ENCODE results near the gene CACNA1G.

The CACNA1G gene

DNA sequence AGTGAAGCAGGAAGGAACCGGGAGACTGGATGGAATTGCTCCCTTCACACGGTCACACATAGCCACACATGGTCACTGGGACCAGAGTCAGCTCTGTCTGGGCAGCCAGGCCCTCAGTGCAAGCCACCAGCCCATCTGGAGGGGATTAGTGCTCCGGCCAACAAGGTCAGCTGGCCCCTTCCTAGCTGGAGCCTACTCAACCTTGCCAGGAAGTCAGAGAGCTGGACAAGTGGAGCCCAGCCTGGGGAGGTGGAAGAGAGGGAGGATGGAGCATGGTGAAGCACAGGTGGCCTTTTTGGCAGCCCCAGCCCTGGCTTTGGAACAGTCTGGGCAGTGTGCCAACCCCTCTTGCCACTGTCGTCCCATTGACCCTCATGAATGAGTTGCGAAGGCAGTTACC is 3.7 kb upstream of the CACNA1G start:
- no peak overlapping the region for H3K4me3 ChIP-seq (ENCODE audit: severe bottlenecking)
- H3K9me3 ChIP-seq (ENCODE audit: severe bottlenecking), result no peaks in the 10 kb centered on the region
- no peak for ATAC-seq (ENCODE audit: low read depth)
- H3K27ac ChIP-seq (ENCODE audit: poor library complexity, severe bottlenecking), result no peak overlapping the region
- H3K4me1 ChIP-seq (ENCODE audit: insufficient read depth, poor library complexity, severe bottlenecking), result no peaks in the 10 kb centered on the region
- TF ChIP-seq, protein P1, sequence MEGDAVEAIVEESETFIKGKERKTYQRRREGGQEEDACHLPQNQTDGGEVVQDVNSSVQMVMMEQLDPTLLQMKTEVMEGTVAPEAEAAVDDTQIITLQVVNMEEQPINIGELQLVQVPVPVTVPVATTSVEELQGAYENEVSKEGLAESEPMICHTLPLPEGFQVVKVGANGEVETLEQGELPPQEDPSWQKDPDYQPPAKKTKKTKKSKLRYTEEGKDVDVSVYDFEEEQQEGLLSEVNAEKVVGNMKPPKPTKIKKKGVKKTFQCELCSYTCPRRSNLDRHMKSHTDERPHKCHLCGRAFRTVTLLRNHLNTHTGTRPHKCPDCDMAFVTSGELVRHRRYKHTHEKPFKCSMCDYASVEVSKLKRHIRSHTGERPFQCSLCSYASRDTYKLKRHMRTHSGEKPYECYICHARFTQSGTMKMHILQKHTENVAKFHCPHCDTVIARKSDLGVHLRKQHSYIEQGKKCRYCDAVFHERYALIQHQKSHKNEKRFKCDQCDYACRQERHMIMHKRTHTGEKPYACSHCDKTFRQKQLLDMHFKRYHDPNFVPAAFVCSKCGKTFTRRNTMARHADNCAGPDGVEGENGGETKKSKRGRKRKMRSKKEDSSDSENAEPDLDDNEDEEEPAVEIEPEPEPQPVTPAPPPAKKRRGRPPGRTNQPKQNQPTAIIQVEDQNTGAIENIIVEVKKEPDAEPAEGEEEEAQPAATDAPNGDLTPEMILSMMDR (IDR thresholded peaks at IDR 0.05; ENCODE audit: poor library complexity, severe bottlenecking), result no peak
- H3K36me3 ChIP-seq (ENCODE audit: low read depth), result no peaks in the 10 kb centered on the region; the same call in 1 of the 2 replicates
- peaks cover 17% of the 10 kb centered on the region for H3K27me3 ChIP-seq (ENCODE audit: insufficient read depth, poor library complexity, severe bottlenecking)
- no peak for DNase-seq (ENCODE audit: low spot score)

DNA sequence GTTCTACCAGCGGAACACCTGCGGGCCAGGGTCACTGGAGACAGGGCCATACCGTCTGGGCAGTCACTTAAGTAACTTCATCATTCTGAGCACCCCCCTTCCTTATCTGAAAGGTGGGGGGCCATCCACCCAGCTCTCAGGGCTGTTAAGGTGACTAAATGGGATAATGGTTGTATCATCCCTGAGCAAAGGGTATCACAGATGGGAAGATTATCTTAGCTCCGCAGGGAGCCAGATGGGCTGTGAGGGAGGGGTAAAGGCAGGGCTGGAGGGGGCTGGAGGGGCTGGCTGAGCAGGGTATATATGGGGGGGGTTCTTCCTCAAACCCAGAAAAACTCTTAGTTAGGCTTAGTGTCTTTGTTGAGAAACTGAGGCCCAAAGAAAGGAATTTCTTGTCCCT is 2.9 kb upstream of the CACNA1G start:
- ATAC-seq (ENCODE audit: low read depth), result no peak

DNA sequence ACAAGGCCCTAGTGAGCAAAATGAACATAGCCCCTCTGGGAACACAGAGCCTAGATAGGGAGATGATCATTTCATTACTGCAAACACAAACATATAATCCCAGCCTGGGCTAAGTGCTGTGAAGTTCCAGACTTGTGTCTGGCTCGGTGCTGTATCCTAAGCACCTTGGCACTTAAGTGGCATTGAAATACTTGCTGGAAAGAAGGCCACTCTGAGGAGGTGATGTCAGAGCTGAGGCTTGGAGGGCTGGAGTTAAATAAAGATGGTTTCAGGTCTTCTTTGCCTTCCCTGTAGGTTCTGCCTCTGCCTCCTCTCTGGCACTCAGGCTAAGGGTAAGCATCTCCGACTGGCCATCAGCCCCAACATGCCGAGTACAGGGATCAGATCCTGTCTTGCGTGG is 2.4 kb upstream of the CACNA1G start:
- no peak for DNase-seq (ENCODE audit: low spot score)
- no peaks in the 10 kb centered on the region for H3K36me3 ChIP-seq (ENCODE audit: low read depth)

More for the DNA sequence above, 2.9 kb upstream of the CACNA1G start:
- TF ChIP-seq, protein P1 (IDR thresholded peaks at IDR 0.05; ENCODE audit: poor library complexity, severe bottlenecking), result no peak
- no peaks in the 10 kb centered on the region for H3K4me1 ChIP-seq (ENCODE audit: insufficient read depth, poor library complexity, severe bottlenecking)
- no peaks in the 10 kb centered on the region for H3K36me3 ChIP-seq (ENCODE audit: low read depth)
- no peak overlapping the region for H3K4me3 ChIP-seq (ENCODE audit: severe bottlenecking)
- no peak for DNase-seq (ENCODE audit: low spot score)
- peaks cover 23% of the 10 kb centered on the region for H3K27me3 ChIP-seq (ENCODE audit: insufficient read depth, poor library complexity, severe bottlenecking)
- H3K27ac ChIP-seq (ENCODE audit: poor library complexity, severe bottlenecking), result no peak overlapping the region
- H3K9me3 ChIP-seq (ENCODE audit: severe bottlenecking), result no peaks in the 10 kb centered on the region

DNA sequence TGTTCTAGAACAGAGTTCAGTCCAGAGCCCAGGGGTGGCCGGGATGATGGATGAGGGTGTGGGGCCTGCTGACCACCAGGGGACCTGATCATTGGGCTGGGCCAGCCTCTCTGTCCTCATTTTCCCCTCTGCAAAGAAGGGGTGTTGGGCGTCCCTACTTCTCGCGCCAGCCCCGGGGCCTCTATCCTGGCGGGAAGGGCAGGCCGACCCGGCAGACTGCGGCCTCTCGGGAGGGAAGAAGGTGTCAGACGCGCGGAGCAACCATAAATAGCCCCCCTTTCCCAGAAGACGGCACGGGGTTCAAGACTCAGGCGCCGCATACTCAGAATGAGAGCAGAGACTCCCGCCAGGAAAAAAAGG is 2.0 kb upstream of the CACNA1G start:
- Histone ChIP-seq H3K9me3 (ENCODE audit: severe bottlenecking) (no peaks in the 10 kb centered on the region), H3K4me3 (ENCODE audit: severe bottlenecking) (no peak overlapping the region), H3K27ac (ENCODE audit: poor library complexity, severe bottlenecking) (no peak overlapping the region), H3K4me1 (ENCODE audit: insufficient read depth, poor library complexity, severe bottlenecking) (no peaks in the 10 kb centered on the region), H3K27me3 (ENCODE audit: insufficient read depth, poor library complexity, severe bottlenecking) (peaks cover 33% of the 10 kb centered on the region), H3K36me3 (ENCODE audit: low read depth) (no peaks in the 10 kb centered on the region)
- no peak for ATAC-seq (ENCODE audit: low read depth)
- no peak for DNase-seq (ENCODE audit: low spot score)
- TF ChIP-seq, protein P1 (IDR thresholded peaks at IDR 0.05; ENCODE audit: poor library complexity, severe bottlenecking), result no peak

More for the DNA sequence above, 2.4 kb upstream of the CACNA1G start:
- H3K4me1 ChIP-seq (ENCODE audit: insufficient read depth, poor library complexity, severe bottlenecking), result no peaks in the 10 kb centered on the region
- H3K27me3 ChIP-seq (ENCODE audit: insufficient read depth, poor library complexity, severe bottlenecking), result peaks cover 28% of the 10 kb centered on the region
- H3K4me3 ChIP-seq (ENCODE audit: severe bottlenecking), result no peak overlapping the region
- no peak overlapping the region for H3K27ac ChIP-seq (ENCODE audit: poor library complexity, severe bottlenecking)
- no peak for ATAC-seq (ENCODE audit: low read depth)
- no peaks in the 10 kb centered on the region for H3K9me3 ChIP-seq (ENCODE audit: severe bottlenecking)
- TF ChIP-seq, protein P1 (IDR thresholded peaks at IDR 0.05; ENCODE audit: poor library complexity, severe bottlenecking), result no peak

DNA sequence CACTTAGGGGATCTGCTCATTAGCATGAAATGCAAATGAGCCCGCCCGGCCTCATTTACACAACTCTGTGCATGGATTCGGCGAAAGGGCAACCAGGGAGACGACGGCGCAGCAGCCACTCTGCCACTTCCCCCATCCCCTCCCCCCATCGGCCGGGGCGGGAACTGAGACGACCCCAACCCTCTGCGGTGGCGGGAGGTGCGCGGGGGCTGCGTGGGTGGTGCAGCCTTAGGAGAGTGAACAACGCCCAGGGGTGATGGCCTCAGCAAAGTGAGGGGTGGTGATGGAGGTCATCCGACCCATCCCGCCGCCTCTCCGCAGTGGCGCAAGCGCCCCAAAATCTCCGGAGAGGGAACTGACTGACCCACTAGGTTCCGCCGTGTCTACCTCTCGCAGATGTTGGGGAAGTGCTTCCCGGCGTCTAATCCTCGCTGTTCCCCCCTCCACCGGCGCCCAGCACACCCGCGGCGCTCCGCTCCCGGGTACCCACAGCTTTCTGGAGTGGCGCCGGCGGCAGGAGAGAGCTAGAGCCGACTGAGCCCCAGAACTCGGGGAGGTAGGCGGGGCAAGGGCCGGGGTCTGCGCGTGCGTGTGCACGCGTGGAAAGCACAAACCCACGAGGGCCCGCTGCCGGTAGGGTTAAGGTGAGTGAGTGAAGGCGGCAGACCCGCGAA is 1.4 kb upstream of the CACNA1G start:
- Histone ChIP-seq H3K9me3 (ENCODE audit: severe bottlenecking) (no peaks in the 10 kb centered on the region), H3K4me1 (ENCODE audit: insufficient read depth, poor library complexity, severe bottlenecking) (no peaks in the 10 kb centered on the region), H3K27me3 (ENCODE audit: insufficient read depth, poor library complexity, severe bottlenecking) (peaks cover 35% of the 10 kb centered on the region), H3K36me3 (ENCODE audit: low read depth) (no peaks in the 10 kb centered on the region), H3K4me3 (ENCODE audit: severe bottlenecking) (no peak overlapping the region), H3K27ac (ENCODE audit: poor library complexity, severe bottlenecking) (no peak overlapping the region)
- ATAC-seq (ENCODE audit: low read depth) (no peak), DNase-seq (ENCODE audit: low spot score) (no peak)
- TF ChIP-seq, protein P1 (IDR thresholded peaks at IDR 0.05; ENCODE audit: poor library complexity, severe bottlenecking), result no peak

Data from RWPE2 (cell line).